ENCODE results near the gene SLC6A8.
"Not testable (repeated sequence)": the region's sequence is repeated elsewhere in the genome, so short reads cannot be mapped to it uniquely, and the experiment has no call there.

SLC6A8 gene

GRCh38 chrX:153688911-153689590, 1.3 kb downstream of the SLC6A8 start:
- no peaks in the 10 kb centered on the region for H3K9me3 ChIP-seq (ENCODE audit: insufficient read depth, low read depth, low read length)
- H3K36me3 ChIP-seq (ENCODE audit: insufficient read depth, low read length), result no peaks in the 10 kb centered on the region
- no peak overlapping the region for H3K4me3 ChIP-seq (ENCODE audit: low read length, poor library complexity, severe bottlenecking)
- H3K4me2 ChIP-seq (ENCODE audit: low read depth, low read length, poor library complexity, severe bottlenecking), result no peak overlapping the region
- no peak overlapping the region for H2AFZ ChIP-seq (ENCODE audit: low read length)
- no peaks in the 10 kb centered on the region for H3K9me2 ChIP-seq (replicated peaks; ENCODE audit: low read depth, low read length)
- TF ChIP-seq CTCF (conservative IDR thresholded peaks at IDR 0.05; ENCODE audit: low read length), result no peak
- no peak for TF ChIP-seq EZH2phosphoT487 (IDR thresholded peaks at IDR 0.05; ENCODE audit: borderline replicate concordance)
- H3K27me3 ChIP-seq (ENCODE audit: insufficient read depth, low read length, poor library complexity, severe bottlenecking), result no peaks in the 10 kb centered on the region
- H3F3A ChIP-seq (ENCODE audit: low read depth), result no peaks in the 10 kb centered on the region
- H3K9ac ChIP-seq (ENCODE audit: low read depth, low read length, poor library complexity, severe bottlenecking), result no peak overlapping the region
- H3K79me2 ChIP-seq (ENCODE audit: insufficient read depth, low read length), result no peaks in the 10 kb centered on the region
- H3K4me1 ChIP-seq (ENCODE audit: insufficient read depth, low read length, poor library complexity, severe bottlenecking), result no peaks in the 10 kb centered on the region
- no peaks in the 10 kb centered on the region for H4K20me1 ChIP-seq (ENCODE audit: insufficient read depth, low read length, poor library complexity, severe bottlenecking)

GRCh38 chrX:153689654-153690465, 2.1 kb downstream of the SLC6A8 start:
- no peaks in the 10 kb centered on the region for H3K79me2 ChIP-seq (ENCODE audit: insufficient read depth, low read length)
- no peak overlapping the region for H3K4me3 ChIP-seq (ENCODE audit: low read length, poor library complexity, severe bottlenecking)
- H3K9me3 ChIP-seq (ENCODE audit: insufficient read depth, low read depth, low read length), result no peaks in the 10 kb centered on the region
- H3K9ac ChIP-seq (ENCODE audit: low read depth, low read length, poor library complexity, severe bottlenecking), result no peak overlapping the region
- H3F3A ChIP-seq (ENCODE audit: low read depth), result no peaks in the 10 kb centered on the region
- no peaks in the 10 kb centered on the region for H3K4me1 ChIP-seq (ENCODE audit: insufficient read depth, low read length, poor library complexity, severe bottlenecking)
- TF ChIP-seq CTCF (conservative IDR thresholded peaks at IDR 0.05; ENCODE audit: low read length) (no peak), EZH2phosphoT487 (IDR thresholded peaks at IDR 0.05; ENCODE audit: borderline replicate concordance) (no peak)
- H3K4me2 ChIP-seq (ENCODE audit: low read depth, low read length, poor library complexity, severe bottlenecking), result no peak overlapping the region
- no peaks in the 10 kb centered on the region for H3K36me3 ChIP-seq (ENCODE audit: insufficient read depth, low read length)
- no peaks in the 10 kb centered on the region for H4K20me1 ChIP-seq (ENCODE audit: insufficient read depth, low read length, poor library complexity, severe bottlenecking)
- no peak overlapping the region for H2AFZ ChIP-seq (ENCODE audit: low read length)
- H3K9me2 ChIP-seq (replicated peaks; ENCODE audit: low read depth, low read length), result no peaks in the 10 kb centered on the region
- no peaks in the 10 kb centered on the region for H3K27me3 ChIP-seq (ENCODE audit: insufficient read depth, low read length, poor library complexity, severe bottlenecking)

GRCh38 chrX:153690466-153690865, 2.7 kb downstream of the SLC6A8 start:
- Histone ChIP-seq H3K4me2 (ENCODE audit: low read depth, low read length, poor library complexity, severe bottlenecking) (no peak overlapping the region), H3K36me3 (ENCODE audit: insufficient read depth, low read length) (no peaks in the 10 kb centered on the region), H3K9me2 (replicated peaks; ENCODE audit: low read depth, low read length) (no peaks in the 10 kb centered on the region), H2AFZ (ENCODE audit: low read length) (no peak overlapping the region), H3K79me2 (ENCODE audit: insufficient read depth, low read length) (no peaks in the 10 kb centered on the region), H3K9me3 (ENCODE audit: insufficient read depth, low read depth, low read length) (no peaks in the 10 kb centered on the region), H4K20me1 (ENCODE audit: insufficient read depth, low read length, poor library complexity, severe bottlenecking) (no peaks in the 10 kb centered on the region), H3K27me3 (ENCODE audit: insufficient read depth, low read length, poor library complexity, severe bottlenecking) (no peaks in the 10 kb centered on the region), H3F3A (ENCODE audit: low read depth) (no peaks in the 10 kb centered on the region), H3K4me1 (ENCODE audit: insufficient read depth, low read length, poor library complexity, severe bottlenecking) (no peaks in the 10 kb centered on the region), H3K9ac (ENCODE audit: low read depth, low read length, poor library complexity, severe bottlenecking) (no peak overlapping the region), H3K4me3 (ENCODE audit: low read length, poor library complexity, severe bottlenecking) (no peak overlapping the region)
- no peak for TF ChIP-seq CTCF (conservative IDR thresholded peaks at IDR 0.05; ENCODE audit: low read length)
- TF ChIP-seq EZH2phosphoT487 (IDR thresholded peaks at IDR 0.05; ENCODE audit: borderline replicate concordance), result no peak

- H3K4me2 ChIP-seq (ENCODE audit: low read depth, low read length, poor library complexity, severe bottlenecking); H3F3A ChIP-seq (ENCODE audit: low read depth); H3K4me1 ChIP-seq (ENCODE audit: insufficient read depth, low read length, poor library complexity, severe bottlenecking); H3K36me3 ChIP-seq (ENCODE audit: insufficient read depth, low read length); H3K9me3 ChIP-seq (ENCODE audit: insufficient read depth, low read depth, low read length); H3K9ac ChIP-seq (ENCODE audit: low read depth, low read length, poor library complexity, severe bottlenecking); H3K79me2 ChIP-seq (ENCODE audit: insufficient read depth, low read length); H2AFZ ChIP-seq (ENCODE audit: low read length); H4K20me1 ChIP-seq (ENCODE audit: insufficient read depth, low read length, poor library complexity, severe bottlenecking); H3K9me2 ChIP-seq (replicated peaks; ENCODE audit: low read depth, low read length); H3K27me3 ChIP-seq (ENCODE audit: insufficient read depth, low read length, poor library complexity, severe bottlenecking); H3K4me3 ChIP-seq (ENCODE audit: low read length, poor library complexity, severe bottlenecking): not testable (repeated sequence)
Observed at GRCh38 chrX:153691032-153691827, 3.5 kb downstream of the SLC6A8 start.

Data from Loucy (cell line).